ENCODE data around the gene TAOK3. TPM values are rescaled to one million over a fixed set of nuclear protein-coding genes. Genes with fewer than 3 reads are reported as not detected.

The TAOK3 gene
- total RNA-seq, 2 experiments from 2014 or later = 46.0 to 47.1 TPM

GRCh38 chr12:118185602-118186397, 186.9 kb downstream of the TAOK3 start:
- intact Hi-C loops (cut with micrococcal nuclease) = no loop called here
- ATAC-seq (no peak), DNase-seq (no peak)
- peaks cover 14% of the 10 kb centered on the region for H3K36me3 Mint-ChIP-seq (ENCODE audit: low read depth)
- H3K27ac Mint-ChIP-seq = peak overlapping the region; percentile 59
- ChIA-PET POLR2A (interaction anchor here (0.5 to 0.6 kb wide), 3 partner anchors 15 to 952 kb away, joined by 3 to 5 read pairs (median 4); no protein-coding TSS in a partner anchor), CTCF (interaction anchor here (0.6 to 7.6 kb wide), 3 partner anchors 10 to 191 kb away, joined by 4 to 107 read pairs (median 4); partner anchors contain the start of gene SUDS3)
- TF ChIP-seq CTCF (IDR thresholded peaks at IDR 0.05) = no peak
- H3K4me1 Mint-ChIP-seq (ENCODE audit: low read depth) = peaks cover 27% of the 10 kb centered on the region
- H3K4me3 Mint-ChIP-seq = no peak overlapping the region
- no peaks in the 10 kb centered on the region for H3K27me3 Mint-ChIP-seq
- H3K9me3 Mint-ChIP-seq = no peaks in the 10 kb centered on the region

GRCh38 chr12:118183711-118184110, 189.0 kb downstream of the TAOK3 start:
- H3K9me3 Mint-ChIP-seq = no peaks in the 10 kb centered on the region
- POLR2A ChIA-PET = no interaction called here
- H3K27me3 Mint-ChIP-seq = no peaks in the 10 kb centered on the region

GRCh38 chr12:118183155-118183554, 189.6 kb downstream of the TAOK3 start:
- POLR2A ChIA-PET = interaction anchor here (2.3 kb wide), 1 partner anchor 193 kb away, joined by 7 read pairs; the partner anchor contains the start of gene SUDS3
- H3K9me3 Mint-ChIP-seq = no peaks in the 10 kb centered on the region
- H3K4me3 Mint-ChIP-seq = no peak overlapping the region
- CTCF ChIA-PET = interaction anchor here (0.7 to 7.6 kb wide), 12 partner anchors 14 to 194 kb away, joined by 3 to 107 read pairs (median 5); partner anchors contain the start of gene SUDS3
- peaks cover 21% of the 10 kb centered on the region for H3K36me3 Mint-ChIP-seq (ENCODE audit: low read depth)
- ATAC-seq (no peak), DNase-seq (no peak)
- H3K27me3 Mint-ChIP-seq = no peaks in the 10 kb centered on the region
- peaks cover 27% of the 10 kb centered on the region for H3K4me1 Mint-ChIP-seq (ENCODE audit: low read depth)
- no peak for TF ChIP-seq CTCF (IDR thresholded peaks at IDR 0.05)
- H3K27ac Mint-ChIP-seq = no peak overlapping the region
- intact Hi-C loops (cut with micrococcal nuclease) = loop anchor here (2.0 kb wide), 1 partner anchor 194 kb away; the partner anchor contains the start of gene SUDS3

More at GRCh38 chr12:118183711-118184110, 189.0 kb downstream of the TAOK3 start:
- intact Hi-C loops (cut with micrococcal nuclease) = loop anchor here (2.0 kb wide), 1 partner anchor 193 kb away; the partner anchor contains the start of gene SUDS3
- ATAC-seq (no peak), DNase-seq (no peak)
- Mint-ChIP-seq H3K4me3 (no peak overlapping the region), H3K27ac (peak overlapping the region; percentile 11), H3K36me3 (ENCODE audit: low read depth) (peaks cover 21% of the 10 kb centered on the region), H3K4me1 (ENCODE audit: low read depth) (peaks cover 27% of the 10 kb centered on the region)
- CTCF ChIA-PET = interaction anchor here (0.8 to 7.6 kb wide), 10 partner anchors 12 to 193 kb away, joined by 3 to 107 read pairs (median 3); partner anchors contain the start of genes PEBP1 and SUDS3
- TF ChIP-seq CTCF (IDR thresholded peaks at IDR 0.05) = no peak

- Mint-ChIP-seq H3K4me1 (ENCODE audit: low read depth) (no peaks in the 10 kb centered on the region), H3K36me3 (ENCODE audit: low read depth) (peaks cover 34% of the 10 kb centered on the region), H3K27me3 (no peaks in the 10 kb centered on the region), H3K9me3 (no peaks in the 10 kb centered on the region), H3K4me3 (no peak overlapping the region), H3K27ac (no peak overlapping the region)
- ATAC-seq = no peak
- TF ChIP-seq CTCF (IDR thresholded peaks at IDR 0.05) = no peak
- POLR2A ChIA-PET = no interaction called here
- intact Hi-C loops (cut with micrococcal nuclease) = no loop called here
- no peak for DNase-seq
- CTCF ChIA-PET = interaction anchor here (0.7 to 2.5 kb wide), 6 partner anchors 10 to 327 kb away, joined by 3 to 9 read pairs (median 5); partner anchors contain the start of gene SUDS3
Observed at GRCh38 chr12:118175823-118176447, 196.8 kb downstream of the TAOK3 start.
